ENCODE data around the gene NUDT6.

DNA sequence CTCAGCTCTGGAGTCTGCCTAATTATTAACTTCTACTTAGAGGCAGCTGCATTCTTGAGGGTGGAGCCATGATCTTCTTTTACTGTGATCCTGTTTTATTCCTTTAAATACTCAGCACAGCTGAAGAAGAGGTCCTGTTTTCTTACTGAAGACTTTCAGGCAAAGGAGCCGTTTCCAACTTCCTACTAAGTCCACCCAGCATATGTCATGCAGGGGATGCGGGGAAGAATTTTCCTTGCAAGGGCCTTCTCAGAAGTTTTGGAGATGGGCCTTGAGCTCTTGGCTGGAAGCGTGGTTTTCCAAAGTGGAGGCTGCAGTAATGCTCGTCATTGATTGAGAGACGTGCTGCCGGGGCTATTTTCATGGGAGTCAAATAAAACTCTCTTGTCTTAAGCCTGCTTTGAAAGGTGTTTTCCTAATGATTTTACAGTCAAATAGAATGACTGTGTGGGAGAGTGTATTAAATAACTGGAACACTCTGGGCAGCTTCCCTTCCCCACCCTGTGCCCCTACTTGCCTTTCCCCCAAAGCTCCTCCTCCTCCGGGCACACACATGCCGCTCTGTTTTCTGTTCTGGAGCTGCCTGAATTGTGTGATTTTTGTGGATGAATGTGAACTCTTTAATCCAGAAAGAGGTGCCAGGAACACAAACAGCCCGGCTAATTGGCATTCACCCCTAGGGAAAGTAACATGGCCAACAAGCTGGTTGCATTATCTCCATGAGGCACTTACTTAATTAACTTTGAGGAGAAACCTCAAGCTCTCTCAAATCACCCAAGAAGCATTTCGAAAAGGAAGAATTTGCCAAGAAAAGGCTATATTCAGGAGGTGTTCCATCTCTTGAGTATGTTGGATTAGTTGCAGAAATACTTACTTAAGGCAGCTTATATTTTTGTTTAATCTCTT lies 67.7 kb downstream of the NUDT6 start:
- TF ChIP-seq CTCF (IDR thresholded peaks at IDR 0.05) (no peak), POLR2A (IDR thresholded peaks at IDR 0.05) (no peak)

All from thyroid gland (tissue), 4 donors.